HFFc6 (cell line): ENCODE measurements around the gene LRP2BP. TPM values are rescaled to one million over a fixed set of nuclear protein-coding genes. Genes with fewer than 3 reads are reported as not detected.
A peak's percentile ranks its signal among the peaks of the same experiment; 100 is the strongest.
"Not testable (repeated sequence)": the region's sequence is repeated elsewhere in the genome, so short reads cannot be mapped to it uniquely, and the experiment has no call there.

ENCODE experiments used
- DNase-seq: peaks from one replicate; pipeline ENCODE4 v3.0.0-alpha.2; 2018
- H3K27ac Mint-ChIP-seq: 2 replicates; pipeline ENCODE4 v1.8.0; 2020; ENCODE audit warnings: mild to moderate bottlenecking, mixed read lengths
- H3K27me3 Mint-ChIP-seq: 2 replicates; pipeline ENCODE4 v1.8.0; 2021; ENCODE audit warnings: mild to moderate bottlenecking, moderate library complexity, mixed read lengths; ENCODE audit not compliant: insufficient read depth
- H3K36me3 Mint-ChIP-seq: 2 replicates; pipeline ENCODE4 v1.8.0; 2021; ENCODE audit warnings: low read depth, mixed read lengths
- H3K4me1 Mint-ChIP-seq: 2 replicates; pipeline ENCODE4 v1.8.0; 2020; ENCODE audit warnings: low read depth, mixed read lengths
- H3K4me3 Mint-ChIP-seq: 2 replicates; pipeline ENCODE4 v1.8.0; 2020; ENCODE audit warnings: mild to moderate bottlenecking, moderate library complexity, mixed read lengths
- H3K9me3 Mint-ChIP-seq: 2 replicates; pipeline ENCODE4 v1.8.0; 2020; ENCODE audit warnings: mild to moderate bottlenecking, mixed read lengths
- CTCF ChIP-seq: fragments of 200-600 bp; sonication (generic); IDR thresholded peaks from 2 replicates; pipeline ENCODE4 v1.5.0; 2021; ENCODE audit warnings: antibody characterized with exemption, mild to moderate bottlenecking
- total RNA-seq, 6 experiments: library from RNA; stranded (reverse); fragmentation: NEBNext Ultra II Directional; extraction: Animal tissue kit (Norgen Biotek cat#: 25700); gene quantifications; 2 replicates in 1 of 6; 3 replicates in 5 of 6; pipeline ENCODE4 v1.2.3, GENCODE V29; 2021

LRP2BP gene
- total RNA-seq, 6 experiments from 2014 or later, result 0.13 to 0.47 (median 0.24) TPM

- Mint-ChIP-seq H3K36me3 (peaks cover 46% of the 10 kb centered on the region), H3K27ac (no peak overlapping the region), H3K4me3 (no peak overlapping the region), H3K27me3 (peaks cover 1% of the 10 kb centered on the region; the same call in 1 of the 2 replicates), H3K9me3 (peaks cover 7% of the 10 kb centered on the region), H3K4me1 (peaks cover 22% of the 10 kb centered on the region)
- no peak for DNase-seq
- no peak for TF ChIP-seq CTCF
Observed at GRCh38 chr4:185334326-185334725, 61.4 kb downstream of the LRP2BP start.

- Mint-ChIP-seq H3K36me3 (peaks cover 51% of the 10 kb centered on the region), H3K27me3 (no peaks in the 10 kb centered on the region), H3K4me1 (peaks cover 23% of the 10 kb centered on the region), H3K4me3 (no peak overlapping the region), H3K27ac (no peak overlapping the region), H3K9me3 (peaks cover 19% of the 10 kb centered on the region)
- TF ChIP-seq CTCF, result no peak
- no peak for DNase-seq
Observed at GRCh38 chr4:185332575-185333464, 62.9 kb downstream of the LRP2BP start.

- Mint-ChIP-seq H3K4me3 (peak overlapping the region; percentile 26; the same call in 1 of the 2 replicates), H3K9me3 (peaks cover 19% of the 10 kb centered on the region), H3K36me3 (peaks cover 37% of the 10 kb centered on the region), H3K27ac (peak overlapping the region; percentile 38), H3K4me1 (peaks cover 16% of the 10 kb centered on the region)
- not testable (repeated sequence) for H3K27me3 Mint-ChIP-seq
- peak; percentile 47 for DNase-seq
Observed at GRCh38 chr4:185329879-185330510, 65.7 kb downstream of the LRP2BP start.

DNA sequence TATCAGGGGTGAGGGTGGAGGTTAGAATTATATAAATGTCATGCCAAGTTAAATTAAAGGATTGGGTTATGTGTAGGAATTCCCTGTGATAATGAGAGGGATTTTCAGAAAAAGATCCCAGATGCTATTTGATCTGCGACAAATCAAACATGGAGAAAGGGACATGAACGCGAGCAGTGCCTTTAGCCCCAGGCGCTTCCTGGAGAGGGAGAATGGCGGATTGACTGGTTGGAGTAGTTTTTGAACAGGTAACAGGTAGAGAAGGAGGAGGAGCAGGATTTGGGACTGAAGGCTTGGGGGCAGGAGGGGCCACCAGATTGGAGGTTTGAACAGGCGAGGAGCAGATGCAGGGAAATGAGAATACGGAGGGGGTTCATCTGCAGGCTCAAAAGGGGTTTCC is 67.1 kb downstream of the LRP2BP start:
- TF ChIP-seq CTCF, result no peak
- DNase-seq, result no peak
- peaks cover 19% of the 10 kb centered on the region for H3K9me3 Mint-ChIP-seq
- peaks cover 30% of the 10 kb centered on the region for H3K4me1 Mint-ChIP-seq
- H3K27ac Mint-ChIP-seq, result no peak overlapping the region
- peaks cover 42% of the 10 kb centered on the region for H3K36me3 Mint-ChIP-seq
- no peaks in the 10 kb centered on the region; the same call in 1 of the 2 replicates for H3K27me3 Mint-ChIP-seq
- no peak overlapping the region for H3K4me3 Mint-ChIP-seq

GRCh38 chr4:185325721-185326120 is 70.0 kb downstream of the LRP2BP start:
- not testable (repeated sequence) for H3K27ac Mint-ChIP-seq, H3K27me3 Mint-ChIP-seq, H3K4me3 Mint-ChIP-seq, DNase-seq
- Mint-ChIP-seq H3K9me3 (peaks cover 19% of the 10 kb centered on the region), H3K4me1 (peaks cover 42% of the 10 kb centered on the region), H3K36me3 (peaks cover 45% of the 10 kb centered on the region)

DNA sequence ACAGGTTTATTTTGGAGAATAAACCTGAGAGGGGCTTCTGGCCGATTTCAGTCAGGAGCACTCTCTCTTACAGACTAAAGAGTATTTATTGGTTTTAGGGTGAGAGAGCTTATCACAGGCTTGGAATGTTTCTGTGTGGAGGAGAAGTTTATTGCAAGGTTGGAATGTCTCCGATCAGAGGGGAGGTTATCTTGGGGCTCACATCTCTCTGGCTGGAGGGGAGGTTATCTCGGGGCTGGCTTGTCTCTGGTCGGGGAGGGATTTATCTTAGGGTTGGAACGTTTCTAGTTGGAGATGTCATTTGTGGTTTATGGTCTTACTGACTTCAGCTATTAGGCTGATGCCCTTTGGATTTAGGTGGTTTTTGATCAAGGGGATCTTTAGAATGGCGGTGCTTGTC is 71.4 kb downstream of the LRP2BP start:
- Mint-ChIP-seq H3K4me3 (peak overlapping the region; percentile 8; the same call in 1 of the 2 replicates), H3K36me3 (peaks cover 40% of the 10 kb centered on the region), H3K27ac (peak overlapping the region; percentile 74), H3K4me1 (peaks cover 29% of the 10 kb centered on the region), H3K9me3 (peaks cover 12% of the 10 kb centered on the region)
- H3K27me3 Mint-ChIP-seq, DNase-seq: not testable (repeated sequence)

DNA sequence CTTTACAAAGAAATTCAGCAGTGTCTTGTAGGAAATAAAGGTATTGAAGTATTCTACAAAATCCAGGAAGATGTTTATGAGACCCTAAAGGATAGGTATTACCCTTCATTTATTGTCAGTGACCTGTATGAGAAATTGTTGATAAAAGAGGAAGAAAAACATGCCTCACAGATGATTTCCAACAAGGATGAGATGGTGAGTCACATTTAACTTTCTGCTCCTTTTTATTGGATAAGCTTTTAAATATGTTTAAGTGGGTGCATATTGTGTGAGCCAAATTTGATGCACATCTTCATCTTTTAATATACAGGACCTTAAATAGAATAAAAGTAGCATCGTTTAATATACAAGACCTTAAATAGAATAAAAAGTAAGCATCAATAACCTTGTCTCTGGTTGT is 72.1 kb downstream of the LRP2BP start:
- Mint-ChIP-seq H3K27me3 (no peaks in the 10 kb centered on the region; the same call in 1 of the 2 replicates), H3K36me3 (peaks cover 33% of the 10 kb centered on the region), H3K4me1 (peaks cover 29% of the 10 kb centered on the region), H3K9me3 (peaks cover 5% of the 10 kb centered on the region), H3K4me3 (no peak overlapping the region), H3K27ac (peak overlapping the region; percentile 74)
- DNase-seq, result peak; percentile 23
- TF ChIP-seq CTCF, result no peak
